Measurements from ENCODE around the gene AATK.

The AATK gene

DNA sequence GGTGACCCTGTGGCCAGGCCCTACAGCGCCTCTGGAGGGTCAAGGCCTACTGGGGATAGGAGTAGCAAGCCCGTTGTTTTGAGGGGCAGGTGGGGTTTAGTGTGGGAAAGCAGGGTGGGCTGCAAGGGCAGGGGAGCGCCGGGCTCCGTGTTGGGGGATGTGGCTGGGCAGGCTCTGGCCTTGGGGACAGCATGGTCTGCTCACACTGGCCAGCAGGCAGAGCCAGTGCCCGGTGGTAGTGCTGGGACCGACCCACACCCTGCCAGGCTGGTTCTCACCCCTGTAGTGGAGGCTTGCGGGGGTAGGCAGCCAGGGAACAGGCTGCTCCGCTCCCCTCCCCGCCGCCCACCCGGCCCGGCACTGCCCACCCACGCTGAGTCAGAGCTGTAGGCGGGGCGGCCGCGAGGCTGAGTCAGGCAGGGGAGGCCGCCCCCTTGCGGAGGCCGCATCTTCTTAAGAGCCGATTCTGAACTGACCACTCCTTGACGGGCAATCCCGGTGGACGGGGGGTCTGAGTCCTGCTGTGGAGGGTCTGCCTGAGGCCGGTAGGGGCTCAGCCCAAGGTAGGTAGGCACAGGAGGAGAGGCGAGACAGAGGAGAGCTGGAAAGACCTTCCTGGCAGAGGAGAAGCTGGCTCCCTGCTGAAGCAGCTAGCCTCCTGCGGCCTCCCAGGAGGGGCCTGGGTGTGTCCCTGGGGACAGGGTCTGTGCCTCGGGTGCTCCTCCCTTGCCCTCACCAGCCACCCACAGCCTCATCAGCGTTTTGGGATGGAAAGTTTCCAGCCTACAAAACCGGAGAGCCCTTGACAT, 68.7 kb downstream of the AATK start:
- peaks cover 62% of the 10 kb centered on the region for H3K4me1 Mint-ChIP-seq
- no peaks in the 10 kb centered on the region for H3K36me3 Mint-ChIP-seq (ENCODE audit: low read depth)
- no peaks in the 10 kb centered on the region for H3K9me3 Mint-ChIP-seq
- peak; percentile 88 for DNase-seq
- H3K4me3 Mint-ChIP-seq = peak overlapping the region; percentile 63
- TF ChIP-seq, protein P1, sequence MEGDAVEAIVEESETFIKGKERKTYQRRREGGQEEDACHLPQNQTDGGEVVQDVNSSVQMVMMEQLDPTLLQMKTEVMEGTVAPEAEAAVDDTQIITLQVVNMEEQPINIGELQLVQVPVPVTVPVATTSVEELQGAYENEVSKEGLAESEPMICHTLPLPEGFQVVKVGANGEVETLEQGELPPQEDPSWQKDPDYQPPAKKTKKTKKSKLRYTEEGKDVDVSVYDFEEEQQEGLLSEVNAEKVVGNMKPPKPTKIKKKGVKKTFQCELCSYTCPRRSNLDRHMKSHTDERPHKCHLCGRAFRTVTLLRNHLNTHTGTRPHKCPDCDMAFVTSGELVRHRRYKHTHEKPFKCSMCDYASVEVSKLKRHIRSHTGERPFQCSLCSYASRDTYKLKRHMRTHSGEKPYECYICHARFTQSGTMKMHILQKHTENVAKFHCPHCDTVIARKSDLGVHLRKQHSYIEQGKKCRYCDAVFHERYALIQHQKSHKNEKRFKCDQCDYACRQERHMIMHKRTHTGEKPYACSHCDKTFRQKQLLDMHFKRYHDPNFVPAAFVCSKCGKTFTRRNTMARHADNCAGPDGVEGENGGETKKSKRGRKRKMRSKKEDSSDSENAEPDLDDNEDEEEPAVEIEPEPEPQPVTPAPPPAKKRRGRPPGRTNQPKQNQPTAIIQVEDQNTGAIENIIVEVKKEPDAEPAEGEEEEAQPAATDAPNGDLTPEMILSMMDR (IDR thresholded peaks at IDR 0.05) = peak; percentile 53
- H3K27me3 Mint-ChIP-seq (ENCODE audit: low read depth, poor library complexity) = peaks cover 3% of the 10 kb centered on the region
- H3K27ac Mint-ChIP-seq = peak overlapping the region; percentile 37

- H3K4me1 Mint-ChIP-seq = peaks cover 64% of the 10 kb centered on the region
- H3K4me3 Mint-ChIP-seq = peak overlapping the region; percentile 60
- no peaks in the 10 kb centered on the region for H3K9me3 Mint-ChIP-seq
- peak overlapping the region; percentile 83 for H3K27ac Mint-ChIP-seq
- peaks cover 4% of the 10 kb centered on the region for H3K27me3 Mint-ChIP-seq (ENCODE audit: low read depth, poor library complexity)
- no peaks in the 10 kb centered on the region for H3K36me3 Mint-ChIP-seq (ENCODE audit: low read depth)
- TF ChIP-seq, protein P1 (IDR thresholded peaks at IDR 0.05) = no peak
- no peak for DNase-seq
These were observed 69.3 kb downstream of the AATK start for GRCh38 chr17:81096741-81097133.

- TF ChIP-seq, protein P1 (IDR thresholded peaks at IDR 0.05) = no peak
- DNase-seq = no peak
- peaks cover 65% of the 10 kb centered on the region for H3K4me1 Mint-ChIP-seq
- H3K4me3 Mint-ChIP-seq = peak overlapping the region; percentile 66
- peak overlapping the region; percentile 95 for H3K27ac Mint-ChIP-seq
- H3K27me3 Mint-ChIP-seq (ENCODE audit: low read depth, poor library complexity) = peaks cover 4% of the 10 kb centered on the region
- H3K9me3 Mint-ChIP-seq = no peaks in the 10 kb centered on the region
- H3K36me3 Mint-ChIP-seq (ENCODE audit: low read depth) = no peaks in the 10 kb centered on the region
These were observed 70.6 kb downstream of the AATK start for GRCh38 chr17:81095383-81095762.

DNA sequence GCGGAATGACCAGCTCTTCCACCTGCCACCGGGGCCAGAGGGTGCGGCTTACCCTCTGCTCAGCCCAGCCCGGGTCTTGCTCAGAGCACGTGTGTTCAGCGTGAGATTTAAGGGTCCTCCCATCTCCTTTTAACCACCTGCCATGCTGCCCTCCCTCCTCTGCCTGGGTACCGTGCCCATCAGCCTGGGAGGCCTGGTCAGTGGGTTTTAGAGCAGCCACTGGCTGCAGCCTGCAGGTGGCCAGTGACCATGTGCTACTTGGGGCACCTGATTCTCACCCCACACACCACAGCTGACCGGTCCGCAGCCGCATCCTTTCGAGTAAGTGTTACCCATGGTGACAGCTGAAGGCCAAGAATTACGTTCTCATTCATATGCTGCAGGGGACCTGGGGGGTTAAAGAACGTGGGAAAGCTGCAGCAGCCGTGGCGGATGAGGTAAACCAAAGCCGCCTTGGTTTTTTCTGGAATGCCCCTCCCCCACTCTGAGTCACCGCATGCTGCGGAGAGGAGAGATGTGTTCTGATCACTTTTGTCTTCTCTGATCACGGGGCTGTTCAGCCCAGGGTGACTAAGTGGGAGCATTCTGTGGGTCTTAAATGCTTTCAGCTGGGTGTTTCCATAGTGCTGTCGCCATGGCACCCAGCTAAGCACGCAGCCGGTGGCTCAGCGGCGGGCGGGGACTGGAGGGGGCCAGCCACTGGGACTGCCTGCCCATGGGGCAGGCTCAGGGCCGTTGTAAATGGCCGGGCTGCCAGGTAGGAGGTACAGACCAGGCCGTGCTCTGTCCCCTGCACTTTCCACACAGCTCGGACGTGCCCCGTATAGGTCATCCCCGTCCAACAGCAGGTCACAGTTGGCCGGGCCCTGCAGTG, 71.3 kb downstream of the AATK start:
- peaks cover 69% of the 10 kb centered on the region for H3K4me1 Mint-ChIP-seq
- peak overlapping the region; percentile 66 for H3K4me3 Mint-ChIP-seq
- H3K27me3 Mint-ChIP-seq (ENCODE audit: low read depth, poor library complexity) = peaks cover 4% of the 10 kb centered on the region
- H3K27ac Mint-ChIP-seq = peak overlapping the region; percentile 96
- H3K9me3 Mint-ChIP-seq = no peaks in the 10 kb centered on the region
- DNase-seq = peak; percentile 76
- TF ChIP-seq, protein P1 (IDR thresholded peaks at IDR 0.05) = no peak
- H3K36me3 Mint-ChIP-seq (ENCODE audit: low read depth) = no peaks in the 10 kb centered on the region

DNA sequence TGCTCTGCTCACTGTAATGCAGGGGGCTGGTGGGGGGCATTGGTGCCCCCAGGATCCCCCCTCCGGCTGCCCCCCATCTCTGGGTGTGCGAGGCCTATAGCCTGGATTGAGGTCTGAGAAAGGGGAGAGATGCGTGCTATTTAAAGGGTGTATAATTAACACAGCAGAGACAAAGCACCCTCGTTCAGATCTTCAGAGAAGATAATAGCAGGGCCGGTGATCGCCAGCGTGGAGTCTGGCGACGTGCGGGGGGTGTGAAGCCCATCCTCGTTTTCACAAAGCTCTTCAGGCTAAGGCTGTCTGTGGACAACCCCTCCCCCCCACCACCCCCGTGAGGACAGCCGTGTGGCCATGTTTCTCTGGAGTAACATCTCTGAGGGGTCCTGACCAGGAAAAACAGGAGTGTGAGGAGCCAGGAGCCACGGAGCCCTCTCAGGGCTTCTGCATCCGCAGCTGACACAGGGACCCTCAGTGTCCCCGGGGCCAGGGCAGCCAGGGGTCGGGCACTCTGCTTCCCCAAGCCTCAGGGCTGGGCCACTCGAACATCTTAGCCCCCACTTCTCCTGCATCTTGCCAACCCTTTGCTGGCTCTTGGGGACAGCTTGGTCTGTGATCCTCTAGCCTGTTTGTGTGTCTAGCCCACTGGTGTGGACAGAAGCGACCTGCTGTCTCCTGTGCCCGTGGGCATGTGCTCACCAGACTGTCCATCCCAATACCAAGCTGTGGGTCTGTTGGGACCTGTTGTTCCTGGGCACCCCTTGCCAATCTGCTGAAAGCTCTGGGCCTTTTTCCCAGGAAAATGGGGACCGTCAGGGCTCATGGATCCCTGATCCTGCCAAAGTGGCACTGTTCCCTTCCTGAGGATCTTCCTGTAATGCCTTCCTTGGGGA, 72.2 kb downstream of the AATK start:
- Mint-ChIP-seq H3K9me3 (no peaks in the 10 kb centered on the region), H3K27me3 (ENCODE audit: low read depth, poor library complexity) (peaks cover 4% of the 10 kb centered on the region), H3K27ac (peak overlapping the region; percentile 96), H3K36me3 (ENCODE audit: low read depth) (no peaks in the 10 kb centered on the region), H3K4me3 (peak overlapping the region; percentile 23), H3K4me1 (peaks cover 65% of the 10 kb centered on the region)
- TF ChIP-seq, protein P1 (IDR thresholded peaks at IDR 0.05) = no peak
- no peak for DNase-seq
